Suprapubic skin (tissue), 3 donors: ENCODE data around the gene NCOA6.

Source experiments
- CTCF ChIP-seq, 2 donors: fragments of 200-600 bp in 1 of 2; fragments of 450-650 bp in 1 of 2; sonication (generic) in 1 of 2; IDR thresholded peaks; one replicate each; pipeline ENCODE4 v1.5.1; 2016 to 2019; ENCODE audit warnings: antibody characterized with exemption in 2 of 2, mild to moderate bottlenecking in 1 of 2, moderate library complexity in 1 of 2
- POLR2A ChIP-seq, 2 donors: fragments of 450-650 bp; IDR thresholded peaks; one replicate each; pipeline ENCODE4 v1.6.1; 2017; ENCODE audit warnings: antibody characterized with exemption in 2 of 2, mild to moderate bottlenecking in 2 of 2, moderate library complexity in 2 of 2

GRCh38 chr20:34703061-34703423 is 122.4 kb downstream of the NCOA6 start:
- TF ChIP-seq CTCF (IDR thresholded peaks at IDR 0.05) (no peak), POLR2A (IDR thresholded peaks at IDR 0.05) (no peak)
